Measurements from ENCODE around the gene HOXA13.

GRCh38 chr7:27240015-27240731 is 40.3 kb upstream of the HOXA13 start:
- TF ChIP-seq, protein P1, sequence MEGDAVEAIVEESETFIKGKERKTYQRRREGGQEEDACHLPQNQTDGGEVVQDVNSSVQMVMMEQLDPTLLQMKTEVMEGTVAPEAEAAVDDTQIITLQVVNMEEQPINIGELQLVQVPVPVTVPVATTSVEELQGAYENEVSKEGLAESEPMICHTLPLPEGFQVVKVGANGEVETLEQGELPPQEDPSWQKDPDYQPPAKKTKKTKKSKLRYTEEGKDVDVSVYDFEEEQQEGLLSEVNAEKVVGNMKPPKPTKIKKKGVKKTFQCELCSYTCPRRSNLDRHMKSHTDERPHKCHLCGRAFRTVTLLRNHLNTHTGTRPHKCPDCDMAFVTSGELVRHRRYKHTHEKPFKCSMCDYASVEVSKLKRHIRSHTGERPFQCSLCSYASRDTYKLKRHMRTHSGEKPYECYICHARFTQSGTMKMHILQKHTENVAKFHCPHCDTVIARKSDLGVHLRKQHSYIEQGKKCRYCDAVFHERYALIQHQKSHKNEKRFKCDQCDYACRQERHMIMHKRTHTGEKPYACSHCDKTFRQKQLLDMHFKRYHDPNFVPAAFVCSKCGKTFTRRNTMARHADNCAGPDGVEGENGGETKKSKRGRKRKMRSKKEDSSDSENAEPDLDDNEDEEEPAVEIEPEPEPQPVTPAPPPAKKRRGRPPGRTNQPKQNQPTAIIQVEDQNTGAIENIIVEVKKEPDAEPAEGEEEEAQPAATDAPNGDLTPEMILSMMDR (IDR thresholded peaks at IDR 0.05): no peak
- TF ChIP-seq POLR2A (IDR thresholded peaks at IDR 0.05): no peak
